ENCODE results near the gene CCDC71. TPM values are rescaled to one million over a fixed set of nuclear protein-coding genes. Genes with fewer than 3 reads are reported as not detected.

CCDC71 gene
- total and polyA plus RNA-seq, 2 of the 13 experiments (the other 11 are each of a cell fraction or from before 2014, with no cell fraction given): 9.7 to 14.3 TPM

DNA sequence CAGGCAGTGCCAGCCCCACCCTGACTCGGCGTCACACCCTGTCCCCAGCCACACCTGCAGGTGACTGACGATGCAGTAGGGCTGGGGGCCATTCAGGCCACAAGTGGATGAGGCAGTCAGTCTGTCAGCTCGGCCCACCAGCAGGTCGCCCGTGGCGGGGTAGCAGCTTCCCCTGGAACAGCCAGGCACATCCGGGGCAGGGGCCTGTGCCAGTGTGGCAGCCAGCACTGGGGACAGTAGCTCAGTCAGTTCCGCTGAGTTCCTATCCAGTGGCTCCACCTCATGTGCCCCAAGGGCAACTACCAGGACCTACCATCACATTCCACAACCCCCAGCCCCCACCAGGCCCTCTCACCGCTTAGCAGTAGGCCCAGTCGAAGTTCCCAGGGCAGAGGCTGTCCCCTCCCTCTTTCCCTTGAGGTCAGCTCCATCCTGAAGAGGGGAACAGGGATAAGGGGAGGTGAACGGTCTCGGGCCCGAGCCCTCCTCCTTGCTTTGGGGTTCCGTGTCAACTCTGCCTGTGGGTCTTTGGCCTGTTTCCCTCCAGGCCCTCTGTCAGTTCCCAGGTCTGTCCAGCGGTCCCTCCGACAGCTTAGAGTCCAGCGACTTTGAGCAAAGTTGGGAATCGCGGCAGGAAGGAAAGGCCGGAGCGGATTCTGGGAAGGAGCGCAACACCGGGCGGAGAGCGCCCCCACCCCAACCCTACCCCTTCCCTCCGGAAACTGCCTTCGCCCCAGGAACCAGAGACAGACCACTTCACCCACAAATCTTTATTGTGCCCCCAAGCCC lies 33.5 kb downstream of the CCDC71 start, which contains the start of gene LAMB2 (continued):
- TF ChIP-seq ZNF816 (CRISPR knock-in tag; IDR thresholded peaks at IDR 0.05; ENCODE audit: borderline replicate concordance) (peak; percentile 73; the same call in 1 of the 2 replicates), ZKSCAN5 (CRISPR knock-in tag; IDR thresholded peaks at IDR 0.05) (no peak), KMT2A (CRISPR knock-in tag; IDR thresholded peaks at IDR 0.05) (no peak), PITX1 (CRISPR knock-in tag; IDR thresholded peaks at IDR 0.05) (0 out of 2 replicates have a peak, but pooled peaks have one; percentile 22), EEA1 (CRISPR knock-in tag; IDR thresholded peaks at IDR 0.05; ENCODE audit: borderline replicate concordance) (no peak), ATM (IDR thresholded peaks at IDR 0.05; ENCODE audit: borderline replicate concordance) (no peak), ZNF549 (CRISPR knock-in tag; IDR thresholded peaks at IDR 0.05) (no peak), ZNF569 (CRISPR knock-in tag; IDR thresholded peaks at IDR 0.05; ENCODE audit: borderline replicate concordance) (0 out of 2 replicates have a peak, but pooled peaks have one; percentile 65), PAX8 (CRISPR knock-in tag; IDR thresholded peaks at IDR 0.05; ENCODE audit: borderline replicate concordance) (no peak), PRPF4 (IDR thresholded peaks at IDR 0.05; ENCODE audit: low read depth, low read length, poor library complexity, severe bottlenecking) (no peak), CHD4 (IDR thresholded peaks at IDR 0.05; ENCODE audit: borderline replicate concordance, low read length) (no peak), ZNF615 (CRISPR knock-in tag; IDR thresholded peaks at IDR 0.05; ENCODE audit: borderline replicate concordance) (0 out of 2 replicates have a peak, but pooled peaks have one; percentile 29), SALL2 (CRISPR knock-in tag; IDR thresholded peaks at IDR 0.05) (0 out of 2 replicates have a peak, but pooled peaks have one; percentile 85), NR2F2 (IDR thresholded peaks at IDR 0.05; ENCODE audit: borderline replicate concordance, low read depth) (no peak), ZNF883 (CRISPR knock-in tag; IDR thresholded peaks at IDR 0.05; ENCODE audit: not compliant biosample characterization) (peak; percentile 54), PAWR (CRISPR knock-in tag; IDR thresholded peaks at IDR 0.05; ENCODE audit: borderline replicate concordance) (0 out of 2 replicates have a peak, but pooled peaks have one; percentile 58), ZNF543 (CRISPR knock-in tag; IDR thresholded peaks at IDR 0.05) (peak; percentile 57; the same call in 1 of the 2 replicates)
- TF ChIP-seq, protein P1, sequence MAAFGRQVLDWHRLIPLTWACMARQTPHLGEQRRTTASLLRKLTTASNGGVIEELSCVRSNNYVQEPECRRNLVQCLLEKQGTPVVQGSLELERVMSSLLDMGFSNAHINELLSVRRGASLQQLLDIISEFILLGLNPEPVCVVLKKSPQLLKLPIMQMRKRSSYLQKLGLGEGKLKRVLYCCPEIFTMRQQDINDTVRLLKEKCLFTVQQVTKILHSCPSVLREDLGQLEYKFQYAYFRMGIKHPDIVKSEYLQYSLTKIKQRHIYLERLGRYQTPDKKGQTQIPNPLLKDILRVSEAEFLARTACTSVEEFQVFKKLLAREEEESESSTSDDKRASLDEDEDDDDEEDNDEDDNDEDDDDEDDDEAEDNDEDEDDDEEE (CRISPR knock-in tag; IDR thresholded peaks at IDR 0.05): no peak
- TF ChIP-seq, protein P2, sequence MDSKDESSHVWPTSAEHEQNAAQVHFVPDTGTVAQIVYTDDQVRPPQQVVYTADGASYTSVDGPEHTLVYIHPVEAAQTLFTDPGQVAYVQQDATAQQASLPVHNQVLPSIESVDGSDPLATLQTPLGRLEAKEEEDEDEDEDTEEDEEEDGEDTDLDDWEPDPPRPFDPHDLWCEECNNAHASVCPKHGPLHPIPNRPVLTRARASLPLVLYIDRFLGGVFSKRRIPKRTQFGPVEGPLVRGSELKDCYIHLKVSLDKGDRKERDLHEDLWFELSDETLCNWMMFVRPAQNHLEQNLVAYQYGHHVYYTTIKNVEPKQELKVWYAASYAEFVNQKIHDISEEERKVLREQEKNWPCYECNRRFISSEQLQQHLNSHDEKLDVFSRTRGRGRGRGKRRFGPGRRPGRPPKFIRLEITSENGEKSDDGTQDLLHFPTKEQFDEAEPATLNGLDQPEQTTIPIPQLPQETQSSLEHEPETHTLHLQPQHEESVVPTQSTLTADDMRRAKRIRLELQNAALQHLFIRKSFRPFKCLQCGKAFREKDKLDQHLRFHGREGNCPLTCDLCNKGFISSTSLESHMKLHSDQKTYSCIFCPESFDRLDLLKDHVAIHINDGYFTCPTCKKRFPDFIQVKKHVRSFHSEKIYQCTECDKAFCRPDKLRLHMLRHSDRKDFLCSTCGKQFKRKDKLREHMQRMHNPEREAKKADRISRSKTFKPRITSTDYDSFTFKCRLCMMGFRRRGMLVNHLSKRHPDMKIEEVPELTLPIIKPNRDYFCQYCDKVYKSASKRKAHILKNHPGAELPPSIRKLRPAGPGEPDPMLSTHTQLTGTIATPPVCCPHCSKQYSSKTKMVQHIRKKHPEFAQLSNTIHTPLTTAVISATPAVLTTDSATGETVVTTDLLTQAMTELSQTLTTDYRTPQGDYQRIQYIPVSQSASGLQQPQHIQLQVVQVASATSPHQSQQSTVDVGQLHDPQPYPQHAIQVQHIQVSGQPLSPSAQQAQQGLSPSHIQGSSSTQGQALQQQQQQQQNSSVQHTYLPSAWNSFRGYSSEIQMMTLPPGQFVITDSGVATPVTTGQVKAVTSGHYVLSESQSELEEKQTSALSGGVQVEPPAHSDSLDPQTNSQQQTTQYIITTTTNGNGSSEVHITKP (CRISPR knock-in tag; IDR thresholded peaks at IDR 0.05; ENCODE audit: low read depth): no peak; the same call in 1 of the 2 replicates
- TF ChIP-seq, protein P3, sequence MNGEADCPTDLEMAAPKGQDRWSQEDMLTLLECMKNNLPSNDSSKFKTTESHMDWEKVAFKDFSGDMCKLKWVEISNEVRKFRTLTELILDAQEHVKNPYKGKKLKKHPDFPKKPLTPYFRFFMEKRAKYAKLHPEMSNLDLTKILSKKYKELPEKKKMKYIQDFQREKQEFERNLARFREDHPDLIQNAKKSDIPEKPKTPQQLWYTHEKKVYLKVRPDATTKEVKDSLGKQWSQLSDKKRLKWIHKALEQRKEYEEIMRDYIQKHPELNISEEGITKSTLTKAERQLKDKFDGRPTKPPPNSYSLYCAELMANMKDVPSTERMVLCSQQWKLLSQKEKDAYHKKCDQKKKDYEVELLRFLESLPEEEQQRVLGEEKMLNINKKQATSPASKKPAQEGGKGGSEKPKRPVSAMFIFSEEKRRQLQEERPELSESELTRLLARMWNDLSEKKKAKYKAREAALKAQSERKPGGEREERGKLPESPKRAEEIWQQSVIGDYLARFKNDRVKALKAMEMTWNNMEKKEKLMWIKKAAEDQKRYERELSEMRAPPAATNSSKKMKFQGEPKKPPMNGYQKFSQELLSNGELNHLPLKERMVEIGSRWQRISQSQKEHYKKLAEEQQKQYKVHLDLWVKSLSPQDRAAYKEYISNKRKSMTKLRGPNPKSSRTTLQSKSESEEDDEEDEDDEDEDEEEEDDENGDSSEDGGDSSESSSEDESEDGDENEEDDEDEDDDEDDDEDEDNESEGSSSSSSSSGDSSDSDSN (CRISPR knock-in tag; IDR thresholded peaks at IDR 0.05): peak; percentile 67
- TF ChIP-seq, protein P4, sequence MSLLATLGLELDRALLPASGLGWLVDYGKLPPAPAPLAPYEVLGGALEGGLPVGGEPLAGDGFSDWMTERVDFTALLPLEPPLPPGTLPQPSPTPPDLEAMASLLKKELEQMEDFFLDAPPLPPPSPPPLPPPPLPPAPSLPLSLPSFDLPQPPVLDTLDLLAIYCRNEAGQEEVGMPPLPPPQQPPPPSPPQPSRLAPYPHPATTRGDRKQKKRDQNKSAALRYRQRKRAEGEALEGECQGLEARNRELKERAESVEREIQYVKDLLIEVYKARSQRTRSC (CRISPR knock-in tag; IDR thresholded peaks at IDR 0.05; ENCODE audit: low read depth): no peak

Measured in HepG2 (cell line).